DMS114 treated with DMSO at 0.1 percent for 48 hours (cell line): ENCODE data around the gene UBAP2.
"Not testable (repeated sequence)": the region's sequence is repeated elsewhere in the genome, so short reads cannot be mapped to it uniquely, and the experiment has no call there.

Source experiments
- DNase-seq: peaks from one replicate; lab custom pipeline; 2025; ENCODE audit not compliant: unreplicated experiment; lab: John Stamatoyannopoulos, UW

The UBAP2 gene

GRCh38 chr9:33992632-33993031, 56.1 kb downstream of the UBAP2 start:
- DNase-seq = no peak

GRCh38 chr9:33988219-33988890, 60.3 kb downstream of the UBAP2 start:
- no peak for DNase-seq

- no peak for DNase-seq
Observed at GRCh38 chr9:33976414-33976813, 72.3 kb downstream of the UBAP2 start.

GRCh38 chr9:33972698-33973097, 76.0 kb downstream of the UBAP2 start:
- DNase-seq = no peak

GRCh38 chr9:33964086-33964768, 84.5 kb downstream of the UBAP2 start:
- DNase-seq = no peak

GRCh38 chr9:33962468-33962867, 86.2 kb downstream of the UBAP2 start:
- DNase-seq = not testable (repeated sequence)

- DNase-seq = no peak
Observed at GRCh38 chr9:33959725-33960124, 89.0 kb downstream of the UBAP2 start.

GRCh38 chr9:33956544-33956943, 92.1 kb downstream of the UBAP2 start:
- no peak for DNase-seq

- no peak for DNase-seq
Observed at GRCh38 chr9:33952066-33952465, 96.6 kb downstream of the UBAP2 start.

GRCh38 chr9:33950371-33950770, 98.3 kb downstream of the UBAP2 start:
- no peak for DNase-seq

- no peak for DNase-seq
Observed at GRCh38 chr9:33946779-33947535, 101.7 kb downstream of the UBAP2 start.

- DNase-seq = no peak
Observed at GRCh38 chr9:33943389-33943788, 105.3 kb downstream of the UBAP2 start.

GRCh38 chr9:33942471-33943083, 106.1 kb downstream of the UBAP2 start:
- DNase-seq = no peak

- no peak for DNase-seq
Observed at GRCh38 chr9:33939924-33940874, 108.5 kb downstream of the UBAP2 start.

- DNase-seq = no peak
Observed at GRCh38 chr9:33934188-33934878, 114.4 kb downstream of the UBAP2 start.

- DNase-seq = no peak
Observed at GRCh38 chr9:33932078-33932807, 116.4 kb downstream of the UBAP2 start.

GRCh38 chr9:33931326-33931725, 117.4 kb downstream of the UBAP2 start:
- DNase-seq = no peak

- no peak for DNase-seq
Observed at GRCh38 chr9:33927694-33928093, 121.0 kb downstream of the UBAP2 start.
